HG03469 (cell line): ENCODE measurements around the gene ITGAX.
A peak's percentile ranks its signal among the peaks of the same experiment; 100 is the strongest.

ENCODE experiments used
- ATAC-seq: cut with Tn5 transposase; IDR thresholded peaks from one replicate; pipeline ENCODE4 v1.9.1; 2021; ENCODE audit warnings: mild to moderate bottlenecking, moderate library complexity, moderate number of reproducible peaks; ENCODE audit not compliant: unreplicated experiment

ITGAX gene

GRCh38 chr16:31347445-31347844 is 7.5 kb upstream of the ITGAX start:
- no peak for ATAC-seq

GRCh38 chr16:31348579-31348978 is 6.4 kb upstream of the ITGAX start:
- no peak for ATAC-seq

- no peak for ATAC-seq
Measured at GRCh38 chr16:31350275-31351005, 4.5 kb upstream of the ITGAX start.

- no peak for ATAC-seq
Measured at GRCh38 chr16:31351246-31351941, 3.6 kb upstream of the ITGAX start.

- no peak for ATAC-seq
Measured at GRCh38 chr16:31351942-31352325, 3.0 kb upstream of the ITGAX start.

GRCh38 chr16:31352376-31353115 is 2.4 kb upstream of the ITGAX start:
- ATAC-seq = no peak

GRCh38 chr16:31355431-31356100 is 590 bp downstream of the ITGAX start:
- no peak for ATAC-seq

- ATAC-seq = no peak
Measured at GRCh38 chr16:31356566-31357323, 1.8 kb downstream of the ITGAX start.

- no peak for ATAC-seq
Measured at GRCh38 chr16:31357324-31358109, 2.5 kb downstream of the ITGAX start.

- ATAC-seq = no peak
Measured at GRCh38 chr16:31360251-31360650, 5.3 kb downstream of the ITGAX start.

- ATAC-seq = no peak
Measured at GRCh38 chr16:31361201-31362110, 6.5 kb downstream of the ITGAX start.

GRCh38 chr16:31362476-31363405 is 7.8 kb downstream of the ITGAX start:
- ATAC-seq = no peak

GRCh38 chr16:31363721-31364120 is 8.7 kb downstream of the ITGAX start:
- ATAC-seq = no peak

GRCh38 chr16:31364421-31364820 is 9.4 kb downstream of the ITGAX start:
- no peak for ATAC-seq

GRCh38 chr16:31365131-31365865 is 10.3 kb downstream of the ITGAX start:
- ATAC-seq = peak; percentile 60

- no peak for ATAC-seq
Measured at GRCh38 chr16:31367853-31368252, 12.9 kb downstream of the ITGAX start.

GRCh38 chr16:31371008-31371407 is 16.0 kb downstream of the ITGAX start:
- ATAC-seq = no peak
